Keratinocyte (primary cell): ENCODE data around the gene AMER3.

Source experiments
- CTCF ChIP-seq, 3 experiments: IDR thresholded peaks in 1 of 3; conservative IDR thresholded peaks in 1 of 3; optimal IDR thresholded peaks in 1 of 3; 2 replicates in 2 of 3; 3 replicates in 1 of 3; pipeline versions ENCODE3 to v1.5.1; 2011; ENCODE audit warnings: low read length in 3 of 3, mild to moderate bottlenecking in 3 of 3, moderate library complexity in 2 of 3, control low read depth in 1 of 3, inconsistent platforms in 1 of 3; ENCODE audit not compliant: insufficient read depth in 2 of 3; ENCODE audit errors: extremely low read depth in 1 of 3
- EZH2 ChIP-seq: IDR thresholded peaks from one replicate; pipeline ENCODE4 v1.6.1; 2012; ENCODE audit warnings: inconsistent platforms, mild to moderate bottlenecking, low read length, moderate library complexity

- TF ChIP-seq CTCF (optimal IDR thresholded peaks at IDR 0.05 in 1 of 3, IDR thresholded peaks at IDR 0.05 in 1 of 3, conservative IDR thresholded peaks at IDR 0.05 in 1 of 3; ENCODE audit: extremely low read depth in 1 of 3, insufficient read depth in 2 of 3, low read length in 3 of 3), result no peak
- no peak for TF ChIP-seq EZH2
These were observed 35.7 kb downstream of the AMER3 start for GRCh38 chr2:130790804-130791616.
